Activated CD4-positive, alpha-beta T cell treated with anti-CD3 and anti-CD28 coated beads for 24 hours (primary cell): ENCODE measurements around the gene TMEM204.

Experiments used
- DNase-seq, 2 donors: peaks; one replicate each; pipeline ENCODE4 v3.0.0-alpha.2; 2020; ENCODE audit warnings: low read depth in 2 of 2

The TMEM204 gene

GRCh38 chr16:1533443-1533951 is at the start of gene TMEM204:
TMEM204 (plus strand) TSS chr16:1533666; CDS start chr16:1534276, 610 bp downstream.
- DNase-seq: no peak

- DNase-seq: no peak
These were observed 47.5 kb upstream of the TMEM204 start for GRCh38 chr16:1485847-1486496.

DNA sequence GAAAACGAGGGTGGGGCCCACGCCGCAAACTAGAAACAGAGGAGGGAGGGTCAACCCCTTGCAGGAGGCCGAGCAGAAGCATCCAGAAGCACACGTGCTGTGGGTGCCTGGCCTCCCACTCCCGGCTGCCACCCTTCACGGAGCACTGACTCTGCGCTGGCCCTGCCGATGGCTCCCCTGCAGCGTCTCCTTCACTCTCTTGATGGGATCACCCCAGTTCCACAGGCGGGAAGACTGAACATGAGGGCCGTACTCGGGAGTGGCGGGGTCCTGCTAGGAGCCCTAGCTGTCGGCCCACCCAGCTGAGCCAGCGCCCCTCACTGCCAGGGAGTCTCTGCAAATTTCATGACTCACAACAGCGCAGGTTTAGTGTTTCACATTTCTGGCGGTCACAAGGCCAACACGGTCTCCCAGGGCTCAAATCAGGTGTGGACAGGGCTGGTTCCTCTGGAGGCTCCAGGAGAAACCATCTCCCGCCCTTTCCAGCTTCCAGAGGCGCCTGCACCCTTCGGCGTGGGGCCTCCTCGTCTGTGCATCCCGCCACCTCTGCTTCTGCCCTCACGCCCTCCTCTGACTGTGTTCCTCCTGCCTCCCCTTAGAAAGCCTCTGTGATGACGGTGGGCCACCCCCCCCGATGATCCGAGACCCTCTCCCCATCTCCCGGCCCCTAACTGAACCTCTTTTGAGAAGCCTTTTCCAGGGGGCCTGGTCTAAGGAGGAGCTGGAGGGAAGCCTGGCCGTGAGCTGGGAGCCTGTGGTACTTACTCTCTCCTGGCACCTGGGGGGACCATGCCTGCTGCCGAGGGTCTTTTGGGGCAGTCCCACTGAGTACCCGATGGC is 46.7 kb upstream of the TMEM204 start:
- no peak for DNase-seq

- DNase-seq: no peak
These were observed 45.9 kb upstream of the TMEM204 start for GRCh38 chr16:1487395-1488053.

GRCh38 chr16:1488054-1488601 is 45.3 kb upstream of the TMEM204 start:
- DNase-seq: no peak

- no peak for DNase-seq
These were observed 44.8 kb upstream of the TMEM204 start, which contains the start of gene PTX4 for GRCh38 chr16:1488619-1489018. PTX4 (minus strand) TSS chr16:1488944; CDS start chr16:1488909, 35 bp downstream.

GRCh38 chr16:1489077-1489476 is 44.4 kb upstream of the TMEM204 start:
- DNase-seq: no peak

GRCh38 chr16:1491327-1491726 is 42.1 kb upstream of the TMEM204 start:
- DNase-seq: no peak

DNA sequence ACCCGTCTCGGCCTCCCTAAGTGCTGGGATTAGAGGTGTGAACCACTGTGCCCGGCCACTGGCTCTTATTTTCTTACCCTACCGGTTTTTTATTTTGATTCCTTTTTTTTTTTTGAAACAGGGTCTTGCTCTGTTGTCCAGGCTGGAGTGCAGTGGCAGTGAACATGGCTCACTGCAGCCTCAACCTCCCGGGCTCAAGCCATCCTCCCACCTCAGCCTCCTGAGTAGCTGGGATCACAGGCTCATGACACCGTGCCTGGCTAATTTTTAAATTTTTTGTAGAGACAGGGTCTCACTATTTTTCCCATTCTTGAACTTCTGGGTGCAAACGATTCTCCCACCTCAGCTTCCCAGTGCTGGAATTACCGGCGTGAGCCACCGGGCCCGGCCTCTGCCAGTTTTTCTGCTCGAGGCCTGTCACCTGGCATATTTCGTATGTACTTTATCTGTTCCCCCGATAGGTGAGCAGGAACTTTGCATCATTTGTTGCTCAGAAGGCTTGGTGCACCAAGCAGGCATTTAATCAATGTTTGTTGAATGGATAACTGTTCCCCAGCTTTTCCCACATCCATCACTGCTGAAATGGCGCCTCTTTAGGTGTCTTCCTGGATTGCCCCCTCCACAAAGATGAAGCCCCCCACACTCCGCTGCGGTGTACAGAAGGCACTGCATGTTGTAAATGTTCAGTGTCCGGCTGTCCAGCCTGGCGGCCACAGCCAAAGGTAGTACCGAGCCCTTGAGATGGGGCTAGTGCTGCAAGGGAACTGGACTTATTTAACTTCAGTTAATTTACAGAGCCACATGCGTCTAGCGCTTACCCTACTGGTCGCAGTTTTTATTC is 41.2 kb upstream of the TMEM204 start:
- DNase-seq: no peak

DNA sequence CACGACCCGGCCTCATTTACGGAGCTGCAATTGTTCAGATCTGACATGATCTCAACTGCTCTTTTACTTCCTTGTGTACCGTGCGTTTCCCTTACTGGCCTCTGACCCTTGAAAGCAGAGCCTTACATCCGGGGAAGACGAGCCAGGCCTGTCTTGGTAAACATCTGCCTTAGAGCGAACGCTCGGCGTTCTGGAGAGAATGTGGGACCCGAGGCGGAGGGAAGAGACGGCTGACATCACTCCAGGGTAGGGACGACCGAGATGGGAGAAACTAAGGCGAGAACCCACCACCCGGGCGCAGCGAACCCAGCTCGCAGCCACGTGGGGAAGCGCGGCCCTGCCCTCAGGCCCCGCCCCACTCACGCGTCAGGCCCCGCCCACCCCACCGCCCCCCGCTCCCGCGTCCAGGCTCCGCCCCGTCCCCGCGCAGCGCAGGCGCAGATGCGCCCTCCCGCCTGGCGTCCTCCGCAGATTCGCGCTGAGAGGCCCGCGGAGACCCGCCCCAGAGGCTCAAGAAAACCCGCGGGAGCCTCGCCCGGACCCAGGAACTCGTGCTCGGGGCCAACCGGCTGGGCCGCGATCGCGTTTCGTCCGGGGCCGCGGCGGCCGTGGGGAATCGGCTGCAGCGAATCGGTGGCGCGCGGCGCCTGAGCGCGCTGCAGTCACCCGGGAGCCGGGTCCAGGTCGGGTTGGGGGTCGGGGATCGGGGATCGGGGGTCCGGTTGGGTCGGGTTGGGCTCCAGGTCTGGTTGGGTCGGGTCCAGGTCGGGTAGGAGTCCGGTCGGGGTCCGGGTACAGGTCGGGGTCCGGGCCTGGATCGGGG is 40.3 kb upstream of the TMEM204 start, which contains the start of gene TELO2:
TSS of gene TELO2 (plus strand) at position 438 of the 823 bp plus-strand sequence. CDS start 922 bp downstream, outside the sequence.
- DNase-seq: peak; percentile 79 to 85

GRCh38 chr16:1493746-1494094 is 39.7 kb upstream of the TMEM204 start:
- no peak for DNase-seq

- DNase-seq: no peak
These were observed 39.3 kb upstream of the TMEM204 start for GRCh38 chr16:1494129-1494640.

- DNase-seq: no peak
These were observed 38.8 kb upstream of the TMEM204 start for GRCh38 chr16:1494711-1495110.

GRCh38 chr16:1495211-1495888 is 38.1 kb upstream of the TMEM204 start:
- DNase-seq: no peak

DNA sequence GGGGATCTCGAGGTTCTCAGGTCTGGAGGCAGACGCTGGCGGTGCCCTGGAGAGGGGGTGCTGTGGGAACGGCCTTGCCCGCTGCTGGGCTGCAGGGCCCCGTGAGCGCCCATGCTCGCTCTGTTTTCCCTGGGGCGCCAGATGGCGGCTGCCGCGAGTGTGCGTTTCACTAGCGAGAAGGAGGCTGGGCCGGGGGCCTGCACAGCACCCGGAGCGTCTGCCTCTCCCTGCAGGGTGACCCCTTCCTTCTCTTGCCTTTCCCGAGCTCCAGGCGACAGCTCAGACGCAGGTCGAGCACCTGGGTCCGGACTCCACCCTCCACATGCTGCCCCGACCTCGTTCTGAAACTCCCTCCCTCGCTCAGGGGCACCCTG is 37.6 kb upstream of the TMEM204 start:
- DNase-seq: no peak

DNA sequence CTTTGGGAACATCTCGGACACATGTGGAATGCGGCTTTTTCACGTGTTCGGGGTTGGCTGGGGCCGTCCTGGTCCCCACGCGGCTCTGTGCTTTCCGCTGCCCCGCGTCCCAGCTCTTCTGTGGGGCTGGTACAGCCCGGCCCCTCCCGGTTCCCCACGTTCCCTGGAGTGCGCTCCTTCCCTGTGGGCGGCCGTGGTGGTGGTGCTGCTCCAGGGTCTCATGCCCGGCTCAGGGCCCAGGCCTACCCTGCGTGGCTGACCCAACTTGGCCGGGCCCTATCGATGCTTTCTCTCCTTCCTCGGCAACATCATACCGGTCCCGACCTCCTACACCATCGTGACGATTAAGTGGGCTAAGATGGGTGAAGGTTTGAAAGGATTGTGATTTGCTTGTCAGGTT is 37.0 kb upstream of the TMEM204 start:
- DNase-seq: no peak

DNA sequence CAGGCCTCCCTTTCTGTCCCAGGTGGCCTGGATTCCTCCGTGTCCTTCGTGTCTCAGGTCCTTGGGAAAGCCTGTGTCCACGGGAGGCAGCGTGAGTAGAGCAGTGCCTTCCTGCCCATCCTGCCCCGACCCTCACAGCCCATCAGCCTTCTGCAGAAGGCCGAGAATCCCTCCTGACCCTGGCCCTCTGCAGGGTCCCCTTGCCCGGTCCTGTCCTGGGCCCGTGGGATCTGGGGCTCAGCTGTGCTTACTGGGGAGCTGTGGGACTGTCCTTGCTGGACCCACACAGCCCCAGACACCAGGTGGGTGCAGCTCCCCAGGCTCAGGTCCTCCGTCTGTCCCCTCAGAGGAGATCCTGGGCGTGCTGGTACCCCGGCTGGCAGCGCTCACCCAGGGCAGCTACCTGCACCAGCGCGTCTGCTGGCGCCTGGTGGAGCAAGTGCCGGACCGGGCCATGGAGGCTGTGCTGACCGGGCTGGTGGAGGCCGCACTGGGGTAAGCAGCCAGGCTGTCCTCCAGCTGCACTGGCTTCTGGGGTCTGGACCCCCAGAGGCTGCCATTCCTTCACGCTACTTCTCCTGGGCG is 36.4 kb upstream of the TMEM204 start:
- DNase-seq: no peak

GRCh38 chr16:1498899-1499676 is 34.4 kb upstream of the TMEM204 start:
- DNase-seq: no peak
